Peyer's patch (tissue), 4 donors: Measurements from ENCODE around the gene PSMD8. TPM values are rescaled to one million over a fixed set of nuclear protein-coding genes. Genes with fewer than 3 reads are reported as not detected.

ENCODE experiments used
- DNase-seq, 3 donors: peaks; one replicate each; pipeline ENCODE4 v3.0.0-alpha.2; 2017 to 2019
- H3K27ac ChIP-seq, 4 donors: fragments of 200-600 bp; sonication (generic); one replicate each; pipeline ENCODE4 v1.5.1; 2016 to 2019
- H3K27me3 ChIP-seq, 2 donors: fragments of 200-600 bp; sonication (generic); one replicate each; pipeline ENCODE4 v1.5.1; 2019
- H3K36me3 ChIP-seq, 3 donors: fragments of 200-600 bp; sonication (generic); one replicate each; pipeline ENCODE4 v1.5.1; 2016 to 2019
- H3K4me1 ChIP-seq, 4 donors: fragments of 200-600 bp; sonication (generic); one replicate each; pipeline ENCODE4 v1.5.1; 2016 to 2019
- H3K4me3 ChIP-seq, 4 donors: fragments of 200-600 bp; sonication (generic); 1 replicate in 3 of 4; 2 replicates in 1 of 4; pipeline ENCODE4 v1.5.1; 2016 to 2019; ENCODE audit warnings: mild to moderate bottlenecking in 1 of 4
- H3K9me3 ChIP-seq, 4 donors: fragments of 200-600 bp; sonication (generic); one replicate each; pipeline ENCODE4 v1.5.1; 2016 to 2019; ENCODE audit warnings: mild to moderate bottlenecking in 1 of 4
- POLR2A ChIP-seq, 2 donors: fragments of 450-650 bp; IDR thresholded peaks; one replicate each; pipeline ENCODE4 v1.5.1; 2017; ENCODE audit warnings: antibody characterized with exemption in 2 of 2, mild to moderate bottlenecking in 2 of 2, moderate library complexity in 2 of 2
- total RNA-seq, 4 donors: library from RNA; depleted of rRNA; stranded (reverse); fragments of >200 nt; gene quantifications; one replicate each; pipeline ENCODE4 v1.1.0, GENCODE V29; 2016
- TF ChIP-seq, protein P1 (sequence below), 6 experiments: fragments of 450-650 bp in 4 of 6; fragments of 200-600 bp in 2 of 6; sonication (generic) in 1 of 6; IDR thresholded peaks; one replicate each; pipeline ENCODE4 v1.5.1; 2017 to 2019; ENCODE audit warnings: antibody characterized with exemption in 6 of 6, mild to moderate bottlenecking in 3 of 6, moderate library complexity in 1 of 6

PSMD8 gene
- total RNA-seq, 4 donors from 2014 or later = 118 to 211 (median 164) TPM

DNA sequence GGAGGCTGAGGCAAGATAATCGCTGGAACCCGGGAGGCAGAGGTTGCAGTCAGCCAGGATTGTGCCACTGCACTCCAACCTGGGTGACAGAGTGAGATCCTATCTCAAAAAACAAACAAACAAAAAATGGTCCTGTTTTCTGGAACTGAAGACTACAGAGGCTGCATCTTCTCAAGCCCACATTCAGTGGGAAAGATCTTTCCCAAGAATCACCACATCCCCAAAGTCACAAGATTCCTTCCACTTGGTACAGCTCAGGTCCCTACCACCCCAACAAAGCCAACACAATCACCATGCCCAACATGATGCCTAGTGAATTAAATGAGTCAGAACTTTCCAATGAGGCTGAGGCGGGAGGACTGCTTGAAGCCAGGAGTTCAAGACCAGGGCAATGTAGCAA is 23.5 kb upstream of the PSMD8 start:
- no peaks in the 10 kb centered on the region for H3K36me3 ChIP-seq
- no peaks in the 10 kb centered on the region for H3K4me1 ChIP-seq
- H3K9me3 ChIP-seq = no peaks in the 10 kb centered on the region
- no peak overlapping the region for H3K27ac ChIP-seq
- DNase-seq = no peak
- TF ChIP-seq POLR2A (IDR thresholded peaks at IDR 0.05) = no peak
- TF ChIP-seq, protein P1, sequence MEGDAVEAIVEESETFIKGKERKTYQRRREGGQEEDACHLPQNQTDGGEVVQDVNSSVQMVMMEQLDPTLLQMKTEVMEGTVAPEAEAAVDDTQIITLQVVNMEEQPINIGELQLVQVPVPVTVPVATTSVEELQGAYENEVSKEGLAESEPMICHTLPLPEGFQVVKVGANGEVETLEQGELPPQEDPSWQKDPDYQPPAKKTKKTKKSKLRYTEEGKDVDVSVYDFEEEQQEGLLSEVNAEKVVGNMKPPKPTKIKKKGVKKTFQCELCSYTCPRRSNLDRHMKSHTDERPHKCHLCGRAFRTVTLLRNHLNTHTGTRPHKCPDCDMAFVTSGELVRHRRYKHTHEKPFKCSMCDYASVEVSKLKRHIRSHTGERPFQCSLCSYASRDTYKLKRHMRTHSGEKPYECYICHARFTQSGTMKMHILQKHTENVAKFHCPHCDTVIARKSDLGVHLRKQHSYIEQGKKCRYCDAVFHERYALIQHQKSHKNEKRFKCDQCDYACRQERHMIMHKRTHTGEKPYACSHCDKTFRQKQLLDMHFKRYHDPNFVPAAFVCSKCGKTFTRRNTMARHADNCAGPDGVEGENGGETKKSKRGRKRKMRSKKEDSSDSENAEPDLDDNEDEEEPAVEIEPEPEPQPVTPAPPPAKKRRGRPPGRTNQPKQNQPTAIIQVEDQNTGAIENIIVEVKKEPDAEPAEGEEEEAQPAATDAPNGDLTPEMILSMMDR (IDR thresholded peaks at IDR 0.05) = no peak
- no peaks in the 10 kb centered on the region for H3K27me3 ChIP-seq
- H3K4me3 ChIP-seq = no peak overlapping the region

DNA sequence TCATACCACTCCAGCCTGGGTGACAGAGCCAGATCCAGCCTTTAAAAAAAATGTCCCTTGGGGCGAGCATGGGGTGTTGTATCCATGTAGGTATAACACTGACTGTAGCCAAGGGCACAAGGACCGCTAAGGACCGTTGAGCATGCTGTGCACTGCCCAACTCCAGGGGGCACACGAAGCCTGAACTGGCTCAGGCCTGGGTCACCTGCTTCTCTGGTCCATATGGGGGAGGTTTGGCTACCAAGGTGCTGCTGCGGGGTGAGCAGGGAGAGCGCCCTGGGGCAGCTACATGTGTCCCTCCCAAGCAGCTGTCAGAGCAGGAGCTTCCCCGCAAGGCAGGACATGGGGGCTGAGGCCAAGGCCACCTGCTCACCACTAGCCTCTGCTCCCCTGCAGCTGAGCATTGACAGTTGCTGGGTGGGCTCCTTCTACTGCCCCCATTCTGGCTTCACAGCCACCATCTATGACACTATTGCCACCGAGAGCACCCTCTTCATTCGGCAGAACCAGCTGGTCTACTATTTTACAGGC is 22.4 kb upstream of the PSMD8 start:
- H3K9me3 ChIP-seq = no peaks in the 10 kb centered on the region
- no peak for TF ChIP-seq POLR2A (IDR thresholded peaks at IDR 0.05)
- TF ChIP-seq, protein P1 (IDR thresholded peaks at IDR 0.05) = no peak
- H3K4me1 ChIP-seq = no peaks in the 10 kb centered on the region
- no peak overlapping the region for H3K4me3 ChIP-seq
- H3K36me3 ChIP-seq = no peaks in the 10 kb centered on the region
- H3K27me3 ChIP-seq = no peaks in the 10 kb centered on the region
- no peak for DNase-seq
- no peak overlapping the region for H3K27ac ChIP-seq

DNA sequence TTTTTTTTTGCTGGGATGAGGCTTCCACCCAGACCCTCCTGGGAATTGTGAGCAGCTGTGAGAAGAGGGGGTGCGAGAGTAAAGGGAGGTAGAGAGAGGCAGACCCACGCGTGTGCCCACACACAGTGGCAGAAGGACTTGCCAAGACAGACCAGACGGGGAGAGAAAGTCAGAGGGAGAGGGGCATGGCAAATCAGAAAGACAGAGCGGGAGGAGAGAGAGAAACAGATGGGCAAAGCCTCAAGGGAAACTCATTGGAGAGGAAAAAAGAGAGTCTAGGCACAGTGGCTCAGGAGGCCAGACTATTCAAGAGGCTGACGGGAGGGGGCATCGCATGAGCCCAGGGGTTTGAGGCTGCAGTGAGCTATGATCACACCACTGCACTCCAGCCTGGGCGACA is 21.8 kb upstream of the PSMD8 start:
- no peaks in the 10 kb centered on the region for H3K9me3 ChIP-seq
- no peaks in the 10 kb centered on the region for H3K27me3 ChIP-seq
- H3K27ac ChIP-seq = no peak overlapping the region
- H3K36me3 ChIP-seq = no peaks in the 10 kb centered on the region
- DNase-seq = no peak
- H3K4me3 ChIP-seq = no peak overlapping the region
- H3K4me1 ChIP-seq = no peaks in the 10 kb centered on the region
- no peak for TF ChIP-seq POLR2A (IDR thresholded peaks at IDR 0.05)
- TF ChIP-seq, protein P1 (IDR thresholded peaks at IDR 0.05) = no peak

DNA sequence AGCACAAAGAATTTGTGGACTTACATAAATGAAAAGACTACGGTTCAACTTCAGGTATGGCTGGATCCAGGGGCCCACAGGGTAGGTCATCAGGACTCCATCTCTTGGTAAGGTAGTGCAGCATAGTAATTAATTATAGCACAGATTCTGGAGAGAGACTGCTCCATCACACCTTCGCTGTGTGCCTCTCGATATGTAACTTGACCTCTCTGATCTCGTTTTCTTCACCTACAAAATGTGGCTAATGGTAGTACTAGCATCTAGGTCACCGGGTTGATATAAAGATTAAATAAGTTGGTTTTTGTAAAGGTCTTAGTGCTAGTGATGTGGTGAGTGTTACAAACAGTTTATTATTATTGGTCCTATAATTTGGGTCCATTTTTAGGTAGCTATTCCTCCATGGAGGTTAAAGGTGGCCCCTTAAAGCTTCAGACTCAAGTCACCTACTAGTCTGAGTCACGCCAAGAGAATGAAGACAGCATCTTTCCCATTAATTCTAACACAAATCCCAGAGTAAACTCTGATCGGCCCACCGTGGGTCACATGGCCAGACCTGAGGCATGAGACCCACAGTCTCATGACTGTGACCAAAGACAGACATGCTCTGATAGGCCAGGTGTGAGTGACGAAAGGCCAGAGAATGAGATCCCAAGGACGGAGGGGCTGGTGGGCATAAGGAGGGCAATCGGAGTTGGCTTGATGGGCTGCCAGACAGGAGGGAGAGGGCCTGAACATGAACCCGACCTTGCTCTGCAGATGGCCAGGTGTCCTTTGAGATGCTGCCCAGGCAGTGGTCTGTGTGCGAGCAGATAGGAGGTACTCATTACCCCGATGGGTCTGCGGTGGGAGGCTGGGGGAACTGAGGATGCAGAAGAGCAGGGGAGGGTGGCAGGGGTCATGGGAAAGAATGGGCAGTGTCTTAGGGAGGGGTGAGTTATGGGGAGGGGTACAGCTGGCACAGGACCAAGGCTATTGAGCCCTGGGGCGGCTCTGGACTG is 18.3 kb upstream of the PSMD8 start:
- TF ChIP-seq, protein P1 (IDR thresholded peaks at IDR 0.05) = no peak
- no peak for TF ChIP-seq POLR2A (IDR thresholded peaks at IDR 0.05)
- H3K4me1 ChIP-seq = peaks cover 0 to under 1% (median 0%) of the 10 kb centered on the region in 4 donors
- no peaks in the 10 kb centered on the region for H3K36me3 ChIP-seq
- H3K27me3 ChIP-seq = no peaks in the 10 kb centered on the region
- DNase-seq = no peak
- no peaks in the 10 kb centered on the region for H3K9me3 ChIP-seq
- H3K27ac ChIP-seq = no peak overlapping the region
- no peak overlapping the region for H3K4me3 ChIP-seq

DNA sequence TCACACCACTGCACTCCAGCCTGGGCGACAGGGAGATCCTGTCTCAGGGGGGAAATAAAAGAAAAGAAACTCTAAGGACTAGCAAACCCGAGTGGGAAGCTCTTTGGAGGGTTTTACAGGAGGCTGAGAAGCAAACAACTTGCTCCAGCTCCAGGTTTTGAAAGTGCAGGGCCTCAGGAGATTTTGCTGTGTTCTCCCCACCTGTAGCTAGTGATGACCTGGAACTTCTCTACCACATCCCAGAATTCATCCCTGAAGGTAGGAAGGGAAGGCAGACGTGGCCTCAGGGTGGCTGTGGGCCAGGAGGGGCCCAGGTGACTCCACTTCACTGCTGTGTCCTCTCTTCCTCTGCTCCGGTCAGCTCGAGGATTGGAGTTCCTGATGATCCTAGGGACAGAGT is 16.3 kb upstream of the PSMD8 start:
- TF ChIP-seq, protein P1 (IDR thresholded peaks at IDR 0.05) = no peak
- no peak for TF ChIP-seq POLR2A (IDR thresholded peaks at IDR 0.05)

More for the DNA sequence above, 16.3 kb upstream of the PSMD8 start:
- no peak overlapping the region for H3K4me3 ChIP-seq
- H3K27ac ChIP-seq = no peak overlapping the region
- H3K4me1 ChIP-seq = peaks cover 0 to 19% (median 4%) of the 10 kb centered on the region in 4 donors
- no peaks in the 10 kb centered on the region for H3K27me3 ChIP-seq
- H3K9me3 ChIP-seq = no peaks in the 10 kb centered on the region
- H3K36me3 ChIP-seq = no peaks in the 10 kb centered on the region
- DNase-seq = no peak
